LNCaP clone FGC (cell line): ENCODE results near the gene ADGRD1.

Experiments used
- DNase-seq: peaks from one replicate; pipeline ENCODE4 v3.0.0-alpha.2; 2011; ENCODE audit warnings: low read depth
- H3K4me3 ChIP-seq: 2 replicates; pipeline ENCODE4 v1.5.1; 2011; ENCODE audit warnings: mild to moderate bottlenecking, low read depth, low read length, control low read depth
- TF ChIP-seq, protein P1 (sequence below): IDR thresholded peaks from 2 replicates; pipeline ENCODE4 v1.5.1; 2012; ENCODE audit warnings: mild to moderate bottlenecking; ENCODE audit not compliant: control insufficient read depth, insufficient read depth; ENCODE audit errors: extremely low read depth

The ADGRD1 gene

DNA sequence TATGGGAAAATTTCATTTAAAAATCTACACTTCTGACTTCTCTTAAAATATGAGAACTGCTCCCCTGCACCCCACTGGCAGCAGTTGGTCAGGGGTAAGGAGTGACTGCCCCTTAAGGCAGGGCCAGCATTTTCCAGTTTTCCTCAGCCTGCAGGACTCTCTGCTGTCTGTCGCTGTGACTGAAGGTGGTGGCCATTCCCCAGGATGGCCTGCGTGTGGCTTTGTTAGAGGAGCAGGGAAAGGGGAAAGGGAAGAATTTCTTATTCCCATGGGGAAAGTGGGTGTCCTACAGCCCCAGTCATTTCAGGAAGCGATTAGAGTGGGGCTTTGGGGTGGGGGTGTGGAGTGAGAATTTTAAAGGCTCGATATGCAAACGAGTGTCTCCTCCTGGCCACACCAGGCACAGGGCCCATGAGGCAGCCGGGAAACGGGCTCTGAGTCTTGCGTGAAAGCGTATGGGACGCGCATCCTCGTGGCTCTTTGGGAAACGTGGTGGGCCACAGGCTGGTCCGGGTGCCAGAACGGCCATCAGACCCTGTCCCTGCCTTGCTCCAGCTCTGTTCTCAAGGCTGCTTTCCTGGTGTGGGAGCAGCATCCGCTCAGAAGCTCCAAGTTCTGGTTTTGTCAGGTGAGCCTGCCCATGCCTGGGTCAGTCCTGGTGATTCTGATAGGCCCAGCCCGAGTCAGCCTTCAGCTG, 23.5 kb downstream of the ADGRD1 start:
- DNase-seq = no peak
- TF ChIP-seq, protein P1, sequence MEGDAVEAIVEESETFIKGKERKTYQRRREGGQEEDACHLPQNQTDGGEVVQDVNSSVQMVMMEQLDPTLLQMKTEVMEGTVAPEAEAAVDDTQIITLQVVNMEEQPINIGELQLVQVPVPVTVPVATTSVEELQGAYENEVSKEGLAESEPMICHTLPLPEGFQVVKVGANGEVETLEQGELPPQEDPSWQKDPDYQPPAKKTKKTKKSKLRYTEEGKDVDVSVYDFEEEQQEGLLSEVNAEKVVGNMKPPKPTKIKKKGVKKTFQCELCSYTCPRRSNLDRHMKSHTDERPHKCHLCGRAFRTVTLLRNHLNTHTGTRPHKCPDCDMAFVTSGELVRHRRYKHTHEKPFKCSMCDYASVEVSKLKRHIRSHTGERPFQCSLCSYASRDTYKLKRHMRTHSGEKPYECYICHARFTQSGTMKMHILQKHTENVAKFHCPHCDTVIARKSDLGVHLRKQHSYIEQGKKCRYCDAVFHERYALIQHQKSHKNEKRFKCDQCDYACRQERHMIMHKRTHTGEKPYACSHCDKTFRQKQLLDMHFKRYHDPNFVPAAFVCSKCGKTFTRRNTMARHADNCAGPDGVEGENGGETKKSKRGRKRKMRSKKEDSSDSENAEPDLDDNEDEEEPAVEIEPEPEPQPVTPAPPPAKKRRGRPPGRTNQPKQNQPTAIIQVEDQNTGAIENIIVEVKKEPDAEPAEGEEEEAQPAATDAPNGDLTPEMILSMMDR = no peak
- H3K4me3 ChIP-seq = no peak overlapping the region

DNA sequence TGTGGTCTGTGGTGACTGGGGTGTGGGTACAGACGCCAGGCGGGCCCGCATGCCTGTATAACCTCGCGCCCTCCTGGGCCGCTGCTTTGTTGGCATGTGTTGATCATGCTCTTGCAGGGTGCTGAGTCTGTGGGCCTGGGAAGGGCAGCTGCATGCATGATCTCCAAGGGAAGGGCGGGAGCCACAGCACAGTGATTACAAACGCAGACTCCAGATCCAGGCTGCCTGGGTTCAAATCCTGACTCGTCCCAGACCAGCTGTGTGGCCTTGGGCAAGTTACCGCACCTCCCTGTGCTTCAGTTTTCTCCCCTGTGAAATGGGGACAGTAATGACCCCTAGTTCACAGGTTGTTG, 24.0 kb downstream of the ADGRD1 start:
- H3K4me3 ChIP-seq = no peak overlapping the region
- TF ChIP-seq, protein P1 = no peak
- no peak for DNase-seq

DNA sequence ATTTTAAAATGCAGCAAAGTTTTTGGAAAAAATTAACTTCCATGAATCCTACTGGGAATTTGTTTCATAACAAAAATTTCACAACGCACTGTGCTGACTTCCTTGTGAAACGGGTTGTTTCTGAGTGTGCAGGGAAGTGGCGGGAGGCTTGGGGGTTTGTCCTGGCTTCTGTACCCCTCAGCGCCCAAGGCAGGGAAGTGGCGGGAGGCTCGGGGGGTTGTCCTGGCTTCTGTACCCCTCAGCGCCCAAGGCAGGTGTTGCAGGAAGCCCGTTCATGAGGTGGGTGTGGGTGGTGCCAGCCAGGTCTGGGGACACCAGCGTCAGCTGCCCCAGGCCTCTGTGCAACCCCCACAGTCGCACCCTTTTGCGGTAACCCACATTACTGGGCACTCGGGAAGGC, 25.1 kb downstream of the ADGRD1 start:
- TF ChIP-seq, protein P1 = no peak
- no peak overlapping the region for H3K4me3 ChIP-seq
- no peak for DNase-seq

DNA sequence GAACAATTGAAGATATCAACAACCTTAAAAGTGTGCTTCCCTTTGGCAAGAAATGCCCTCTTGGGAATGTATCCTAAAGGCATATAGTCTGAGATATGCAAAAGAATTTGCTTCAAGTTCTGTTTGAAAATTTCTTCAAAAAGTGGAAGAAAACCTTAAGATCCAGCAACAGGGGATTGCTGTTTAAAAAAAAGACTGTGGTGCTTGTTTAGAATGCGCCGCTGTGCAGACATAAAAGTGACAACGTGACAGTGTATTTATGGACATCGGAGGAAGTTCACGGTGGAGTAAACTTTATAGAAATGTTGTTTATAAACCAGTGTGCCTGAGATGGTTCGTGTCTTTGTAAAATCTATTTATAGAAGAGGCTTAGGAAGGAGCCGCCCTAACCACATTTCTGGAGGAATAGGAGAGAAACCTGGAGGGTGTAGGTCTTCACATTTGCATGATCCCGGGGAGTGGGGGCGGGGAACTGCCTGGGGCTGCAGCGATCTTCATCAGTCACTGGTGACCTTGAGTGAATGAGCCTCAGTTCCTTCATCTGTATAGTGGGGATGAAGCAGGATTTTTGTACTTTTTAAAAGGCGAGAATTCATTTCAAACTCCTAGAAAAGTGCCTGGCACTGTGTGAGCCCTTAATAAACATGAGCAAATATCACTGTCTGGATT, 27.5 kb downstream of the ADGRD1 start:
- DNase-seq = no peak
- H3K4me3 ChIP-seq = no peak overlapping the region
- TF ChIP-seq, protein P1 = no peak

DNA sequence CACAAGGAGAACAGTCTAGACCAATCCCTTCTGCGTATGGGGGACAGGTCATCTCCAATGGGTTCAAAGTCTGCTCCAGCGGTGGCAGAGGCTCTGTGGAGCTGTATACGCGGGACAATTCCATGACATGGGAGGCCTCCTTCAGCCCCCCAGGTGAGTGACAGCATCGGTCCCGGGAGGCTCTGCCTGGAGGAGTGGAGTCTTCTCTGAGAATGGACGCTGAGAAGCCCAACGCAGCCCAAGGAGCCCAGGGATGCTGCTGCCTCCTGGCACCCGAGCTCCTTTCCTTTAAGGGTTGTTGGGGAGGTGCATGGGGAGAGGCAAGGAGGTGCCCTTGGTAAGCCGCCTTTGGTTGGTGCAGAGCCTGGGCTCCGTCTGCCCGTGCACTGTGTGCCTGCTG, 28.2 kb downstream of the ADGRD1 start:
- H3K4me3 ChIP-seq = no peak overlapping the region
- DNase-seq = no peak
- TF ChIP-seq, protein P1 = no peak

DNA sequence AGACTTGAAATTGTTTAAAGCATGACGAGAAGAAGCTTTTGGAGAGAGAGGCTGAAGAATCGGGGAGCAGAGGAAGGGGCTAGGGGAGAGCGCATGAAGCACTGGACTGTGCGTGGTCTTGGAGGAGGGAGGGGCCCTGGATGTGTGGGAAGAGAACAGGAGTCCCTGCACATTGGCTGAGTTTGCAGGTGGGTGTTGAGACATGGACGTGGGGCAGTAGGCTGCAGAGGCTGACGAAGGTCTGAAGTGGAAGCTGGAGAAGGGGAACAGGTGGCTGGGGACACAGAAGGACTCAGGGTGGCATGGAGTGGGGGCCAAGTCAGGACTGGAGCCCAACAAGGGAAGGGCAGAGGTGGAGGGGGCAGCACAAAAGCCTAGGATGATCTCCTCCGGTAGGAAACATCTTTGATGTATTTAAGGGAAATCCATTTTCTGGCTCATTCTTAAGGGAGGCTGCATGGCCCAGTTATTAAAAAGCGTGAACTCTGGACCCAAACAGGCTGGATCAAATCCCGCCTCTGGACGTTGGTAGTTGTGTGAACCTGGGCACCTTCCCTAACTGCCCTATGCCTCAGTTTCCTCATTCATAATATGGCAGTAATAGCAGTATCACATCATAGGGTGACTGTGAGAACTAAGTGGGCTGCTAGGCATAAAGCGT, 29.0 kb downstream of the ADGRD1 start:
- H3K4me3 ChIP-seq = no peak overlapping the region
- TF ChIP-seq, protein P1 = no peak
- no peak for DNase-seq
